Ishikawa (cell line): ENCODE measurements around the gene RNASEH1.

Experiments
- CEBPB ChIP-seq: IDR thresholded peaks from 2 replicates; pipeline ENCODE4 v1.6.1; 2012
- CREB1 ChIP-seq: IDR thresholded peaks from 2 replicates; pipeline ENCODE4 v1.6.1; 2012; ENCODE audit warnings: low read depth
- EGR1 ChIP-seq: IDR thresholded peaks from 2 replicates; pipeline ENCODE4 v1.6.1; 2012
- EP300 ChIP-seq: IDR thresholded peaks from 2 replicates; pipeline ENCODE4 v1.6.1; 2012; ENCODE audit warnings: borderline replicate concordance
- FOXM1 ChIP-seq: IDR thresholded peaks from 2 replicates; pipeline ENCODE4 v1.6.1; 2012; ENCODE audit warnings: low read depth, borderline replicate concordance
- MAX ChIP-seq: IDR thresholded peaks from 2 replicates; pipeline ENCODE4 v1.6.1; 2012
- NFIC ChIP-seq: IDR thresholded peaks from 2 replicates; pipeline ENCODE4 v1.6.1; 2012
- RAD21 ChIP-seq: IDR thresholded peaks from 2 replicates; pipeline ENCODE4 v1.6.1; 2012; ENCODE audit warnings: low read depth
- REST ChIP-seq: IDR thresholded peaks from 2 replicates; pipeline ENCODE4 v1.6.1; 2012; ENCODE audit warnings: low read depth, mild to moderate bottlenecking
- TAF1 ChIP-seq: IDR thresholded peaks from 2 replicates; pipeline ENCODE4 v1.6.1; 2012; ENCODE audit warnings: low read depth, mild to moderate bottlenecking
- TCF12 ChIP-seq: IDR thresholded peaks from 2 replicates; pipeline ENCODE4 v1.6.1; 2012; ENCODE audit warnings: low read depth
- TEAD4 ChIP-seq: IDR thresholded peaks from 2 replicates; pipeline ENCODE4 v1.6.1; 2012
- USF1 ChIP-seq: IDR thresholded peaks from 2 replicates; pipeline ENCODE4 v1.6.1; 2012
- YY1 ChIP-seq: IDR thresholded peaks from 2 replicates; pipeline ENCODE4 v1.6.1; 2012; ENCODE audit warnings: low read depth
- ZBTB7A ChIP-seq: IDR thresholded peaks from 2 replicates; pipeline ENCODE4 v1.6.1; 2012; ENCODE audit warnings: low read depth

The RNASEH1 gene

GRCh38 chr2:3584608-3585260 lies 26.6 kb upstream of the RNASEH1 start:
- TF ChIP-seq REST (no peak), CREB1 (no peak), ZBTB7A (no peak), TCF12 (no peak), EP300 (no peak), MAX (no peak), EGR1 (no peak), CEBPB (no peak), FOXM1 (no peak), TEAD4 (no peak), RAD21 (no peak), NFIC (no peak), USF1 (no peak)

- TF ChIP-seq EGR1 (no peak), FOXM1 (no peak), TCF12 (no peak), NFIC (no peak), YY1 (no peak), CEBPB (no peak), ZBTB7A (no peak), TAF1 (no peak), TEAD4 (no peak), USF1 (no peak), MAX (no peak), REST (no peak), EP300 (no peak), RAD21 (no peak), CREB1 (no peak)
Measured at GRCh38 chr2:3584076-3584475, 25.9 kb upstream of the RNASEH1 start.

- TF ChIP-seq FOXM1 (no peak), NFIC (peak; percentile 78)
Measured at GRCh38 chr2:3581367-3582262, 23.5 kb upstream of the RNASEH1 start.

- no peak for TF ChIP-seq YY1
- TF ChIP-seq REST, result no peak
- no peak for TF ChIP-seq TEAD4
- no peak for TF ChIP-seq USF1
- no peak for TF ChIP-seq CEBPB
- TF ChIP-seq TCF12, result no peak
- no peak for TF ChIP-seq RAD21
- no peak for TF ChIP-seq CREB1
- TF ChIP-seq MAX, result no peak
- no peak for TF ChIP-seq ZBTB7A
- no peak for TF ChIP-seq TAF1
- no peak for TF ChIP-seq EP300
- TF ChIP-seq NFIC, result no peak
- no peak for TF ChIP-seq EGR1
- TF ChIP-seq FOXM1, result no peak
Measured at GRCh38 chr2:3580449-3580848, 22.3 kb upstream of the RNASEH1 start.
